ENCODE data around the gene OSBP2. TPM values are rescaled to one million over a fixed set of nuclear protein-coding genes. Genes with fewer than 3 reads are reported as not detected.
A peak's percentile ranks its signal among the peaks of the same experiment; 100 is the strongest.

Gene OSBP2
- polyA plus RNA-seq, 1 donor (not counting 4 experiments of a cell fraction or from before 2014, with no cell fraction given) = 3.0 TPM

GRCh38 chr22:30922151-30922611, 227.5 kb downstream of the OSBP2 start:
- no peaks in the 10 kb centered on the region for H4K20me1 ChIP-seq (ENCODE audit: control insufficient read depth, extremely low read depth, insufficient read depth, low read length)
- H3K27me3 ChIP-seq (ENCODE audit: control insufficient read depth, extremely low read depth, insufficient read depth, low read length) = no peaks in the 10 kb centered on the region
- H3K4me2 ChIP-seq (ENCODE audit: control insufficient read depth, extremely low read depth, insufficient read depth, low read depth, low read length) = peak overlapping the region; percentile 57
- H3K9ac ChIP-seq (ENCODE audit: control insufficient read depth, extremely low read depth, insufficient read depth, low read length) = no peak overlapping the region
- H3K36me3 ChIP-seq (ENCODE audit: control insufficient read depth in 2 of 2, extremely low read depth in 1 of 2, insufficient read depth in 2 of 2, low read length in 2 of 2) = peaks cover 7 to 15% of the 10 kb centered on the region in 2 experiments
- H3K79me2 ChIP-seq (ENCODE audit: control insufficient read depth, insufficient read depth, low read length) = no peaks in the 10 kb centered on the region
- no peak overlapping the region for H2AFZ ChIP-seq (ENCODE audit: control insufficient read depth, low read length)
- no peak overlapping the region for H3K27ac ChIP-seq (ENCODE audit: control insufficient read depth, insufficient read depth, low read length)
- FAIRE-seq (no peak), DNase-seq (ENCODE audit: low read depth, low spot score) (no peak)
- dilution Hi-C loops (cut with MboI; ENCODE audit: extremely low pct_ligation_motif_present, low sequenced_read_pairs) = no loop called here
- peak overlapping the region in 2 of 3 experiments; percentile 2 to 11 for H3K4me3 ChIP-seq (ENCODE audit: control insufficient read depth in 2 of 3, extremely low read depth in 1 of 3, insufficient read depth in 2 of 3, low read depth in 1 of 3, low read length in 3 of 3)
- TF ChIP-seq CTCF (optimal IDR thresholded peaks at IDR 0.05 in 1 of 3, IDR thresholded peaks at IDR 0.05 in 1 of 3, conservative IDR thresholded peaks at IDR 0.05 in 1 of 3; ENCODE audit: extremely low read depth in 1 of 3, insufficient read depth in 2 of 3, low read length in 3 of 3) (no peak), EZH2 (IDR thresholded peaks at IDR 0.05; ENCODE audit: low read length) (no peak)
- H3K9me1 ChIP-seq (ENCODE audit: control insufficient read depth, extremely low read depth, insufficient read depth, low read length) = no peaks in the 10 kb centered on the region
- no peaks in the 10 kb centered on the region for H3K9me3 ChIP-seq (ENCODE audit: control insufficient read depth, low read depth, low read length)
- peaks cover 4% of the 10 kb centered on the region for H3K4me1 ChIP-seq (ENCODE audit: control insufficient read depth, extremely low read depth, insufficient read depth, low read length)

GRCh38 chr22:30923168-30923900, 228.7 kb downstream of the OSBP2 start:
- FAIRE-seq = no peak
- no peak overlapping the region for H2AFZ ChIP-seq (ENCODE audit: control insufficient read depth, low read length)

More at GRCh38 chr22:30923168-30923900, 228.7 kb downstream of the OSBP2 start:
- peaks cover 4% of the 10 kb centered on the region for H3K4me1 ChIP-seq (ENCODE audit: control insufficient read depth, extremely low read depth, insufficient read depth, low read length)
- no peak overlapping the region for H3K9ac ChIP-seq (ENCODE audit: control insufficient read depth, extremely low read depth, insufficient read depth, low read length)
- no peak overlapping the region for H3K27ac ChIP-seq (ENCODE audit: control insufficient read depth, insufficient read depth, low read length)
- peaks cover 15 to 21% of the 10 kb centered on the region in 2 experiments for H3K36me3 ChIP-seq (ENCODE audit: control insufficient read depth in 2 of 2, extremely low read depth in 1 of 2, insufficient read depth in 2 of 2, low read length in 2 of 2)
- dilution Hi-C loops (cut with MboI; ENCODE audit: extremely low pct_ligation_motif_present, low sequenced_read_pairs) = no loop called here
- no peaks in the 10 kb centered on the region for H3K79me2 ChIP-seq (ENCODE audit: control insufficient read depth, insufficient read depth, low read length)
- no peaks in the 10 kb centered on the region for H3K27me3 ChIP-seq (ENCODE audit: control insufficient read depth, extremely low read depth, insufficient read depth, low read length)
- H3K9me1 ChIP-seq (ENCODE audit: control insufficient read depth, extremely low read depth, insufficient read depth, low read length) = no peaks in the 10 kb centered on the region
- TF ChIP-seq CTCF (optimal IDR thresholded peaks at IDR 0.05 in 1 of 3, IDR thresholded peaks at IDR 0.05 in 1 of 3, conservative IDR thresholded peaks at IDR 0.05 in 1 of 3; ENCODE audit: extremely low read depth in 1 of 3, insufficient read depth in 2 of 3, low read length in 3 of 3) (no peak), EZH2 (IDR thresholded peaks at IDR 0.05; ENCODE audit: low read length) (no peak)
- H3K4me2 ChIP-seq (ENCODE audit: control insufficient read depth, extremely low read depth, insufficient read depth, low read depth, low read length) = no peak overlapping the region
- DNase-seq (ENCODE audit: low read depth, low spot score) = no peak
- H3K9me3 ChIP-seq (ENCODE audit: control insufficient read depth, low read depth, low read length) = no peaks in the 10 kb centered on the region
- H4K20me1 ChIP-seq (ENCODE audit: control insufficient read depth, extremely low read depth, insufficient read depth, low read length) = no peaks in the 10 kb centered on the region
- H3K4me3 ChIP-seq (ENCODE audit: control insufficient read depth in 2 of 3, extremely low read depth in 1 of 3, insufficient read depth in 2 of 3, low read depth in 1 of 3, low read length in 3 of 3) = no peak overlapping the region

All from keratinocyte (primary cell).